ENCODE results near the gene ECSCR.

DNA sequence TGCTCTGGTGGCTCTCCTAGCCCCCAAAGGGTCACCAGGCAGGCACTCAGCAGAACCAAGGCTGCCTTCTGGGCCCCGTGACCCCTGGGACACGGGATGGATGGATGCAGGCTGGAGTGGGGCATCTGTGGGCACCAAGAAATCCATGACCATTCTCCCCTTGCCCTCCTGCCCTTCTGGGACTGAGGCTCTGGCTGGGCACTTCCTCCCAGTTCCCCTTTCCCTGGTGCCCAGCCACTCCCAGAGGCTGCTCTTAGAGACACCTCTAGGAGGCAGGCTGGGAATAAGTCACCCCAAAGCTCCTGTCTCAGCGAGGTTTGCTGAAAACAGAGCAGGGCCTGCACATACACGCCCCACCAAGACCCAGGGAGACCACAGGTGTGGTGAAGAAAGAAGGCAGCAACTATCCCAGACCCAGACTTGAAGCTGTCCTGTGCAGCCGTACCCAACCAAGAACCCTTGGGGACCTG lies 19.1 kb upstream of the ECSCR start:
- TF ChIP-seq GATA3 (IDR thresholded peaks at IDR 0.05; ENCODE audit: low read depth, low read length) (no peak), GATA2 (IDR thresholded peaks at IDR 0.05; ENCODE audit: low read depth, low read length) (no peak)
